Measurements from ENCODE around the gene HOXC9. TPM values are rescaled to one million over a fixed set of nuclear protein-coding genes. Genes with fewer than 3 reads are reported as not detected.
"Not testable (repeated sequence)": the region's sequence is repeated elsewhere in the genome, so short reads cannot be mapped to it uniquely, and the experiment has no call there.

Gene HOXC9
- total and polyA plus RNA-seq, 10 donors: 0.05 TPM; not detected in 9

GRCh38 chr12:54040148-54040494, 40.2 kb downstream of the HOXC9 start:
- intact Hi-C loops (cut with DNase I; ENCODE audit: low total_unique reads): no loop called here
- H3K27me3 ChIP-seq (replicated peaks in 1 of 7): peaks cover 0 to 100% (median 60%) of the 10 kb centered on the region in 7 donors
- WGBS, 5 donors: 38 to 53% (median 44%) methylated on average over 4 of the region's 4 CpGs

GRCh38 chr12:54040648-54041047, 40.7 kb downstream of the HOXC9 start:
- intact Hi-C loops (cut with DNase I; ENCODE audit: low total_unique reads): no loop called here
- H3K4me1 ChIP-seq: no peaks in the 10 kb centered on the region
- H3K36me3 ChIP-seq: no peaks in the 10 kb centered on the region
- 60 to 75% (median 64%) methylated on average over 3 of the region's 3 CpGs for WGBS, 5 donors
- no peaks in the 10 kb centered on the region for H3K9me3 ChIP-seq
- no peak overlapping the region for H3K4me3 ChIP-seq
- no peak overlapping the region for H3K27ac ChIP-seq
- TF ChIP-seq POLR2AphosphoS5 (IDR thresholded peaks at IDR 0.05) (no peak), CTCF (IDR thresholded peaks at IDR 0.05 in 8 of 11, conservative IDR thresholded peaks at IDR 0.05 in 3 of 11) (no peak), POLR2A (IDR thresholded peaks at IDR 0.05) (no peak)
- peaks cover 0 to 100% (median 58%) of the 10 kb centered on the region in 7 donors for H3K27me3 ChIP-seq (replicated peaks in 1 of 7)
- no peak for DNase-seq

More at GRCh38 chr12:54040148-54040494, 40.2 kb downstream of the HOXC9 start:
- TF ChIP-seq POLR2A (IDR thresholded peaks at IDR 0.05) (no peak), CTCF (IDR thresholded peaks at IDR 0.05 in 8 of 11, conservative IDR thresholded peaks at IDR 0.05 in 3 of 11) (no peak), POLR2AphosphoS5 (IDR thresholded peaks at IDR 0.05) (no peak)
- Histone ChIP-seq H3K27ac (no peak overlapping the region), H3K9me3 (no peaks in the 10 kb centered on the region), H3K36me3 (no peaks in the 10 kb centered on the region), H3K4me1 (no peaks in the 10 kb centered on the region), H3K4me3 (no peak overlapping the region)
- DNase-seq: no peak

- TF ChIP-seq CTCF (IDR thresholded peaks at IDR 0.05 in 8 of 11, conservative IDR thresholded peaks at IDR 0.05 in 3 of 11) (no peak), POLR2A (IDR thresholded peaks at IDR 0.05) (no peak), POLR2AphosphoS5 (IDR thresholded peaks at IDR 0.05) (no peak)
- DNase-seq: no peak
- no peaks in the 10 kb centered on the region for H3K36me3 ChIP-seq
- intact Hi-C loops (cut with DNase I; ENCODE audit: low total_unique reads): no loop called here
- H3K27me3 ChIP-seq (replicated peaks in 1 of 7): peaks cover 0 to 100% (median 60%) of the 10 kb centered on the region in 7 donors
- H3K9me3 ChIP-seq: no peaks in the 10 kb centered on the region
- no peak overlapping the region for H3K27ac ChIP-seq
- H3K4me1 ChIP-seq: no peaks in the 10 kb centered on the region
- 47 to 55% (median 53%) methylated on average over 2 of the region's 2 CpGs for WGBS, 5 donors
- no peak overlapping the region for H3K4me3 ChIP-seq
Measured at GRCh38 chr12:54041097-54041690, 41.2 kb downstream of the HOXC9 start.

- H3K9me3 ChIP-seq; DNase-seq; intact Hi-C loops (cut with DNase I; ENCODE audit: low total_unique reads); H3K27ac ChIP-seq; H3K36me3 ChIP-seq; H3K4me3 ChIP-seq; H3K4me1 ChIP-seq: not testable (repeated sequence)
- 61 to 70% (median 64%) methylated on average over 6 of the region's 6 CpGs for WGBS, 5 donors
- peaks cover 0 to 100% (median 60%) of the 10 kb centered on the region in 7 donors for H3K27me3 ChIP-seq (replicated peaks in 1 of 7)
Measured at GRCh38 chr12:54042033-54042432, 42.1 kb downstream of the HOXC9 start.
